ENCODE measurements around the gene KRTAP10-12. TPM values are rescaled to one million over a fixed set of nuclear protein-coding genes. Genes with fewer than 3 reads are reported as not detected.

The KRTAP10-12 gene
- total RNA-seq, 2 donors from 2014 or later = not detected

- WGBS, 2 experiments (ENCODE audit: insufficient coverage in 1 of 2, insufficient read length in 1 of 2) = 88 to 100% methylated on average over 1 of the region's 1 CpG
- Histone ChIP-seq H3K27ac (ENCODE audit: low read depth, low read length) (no peak overlapping the region), H3K4me3 (ENCODE audit: low read length) (no peak overlapping the region), H3K9me3 (ENCODE audit: control insufficient read depth, low read length) (peaks cover 22% of the 10 kb centered on the region), H3K9ac (ENCODE audit: extremely low read depth, low read length, poor library complexity, severe bottlenecking) (no peak overlapping the region), H3K36me3 (ENCODE audit: control insufficient read depth, insufficient read depth, low read length) (no peaks in the 10 kb centered on the region), H3K4me1 (ENCODE audit: control insufficient read depth, insufficient read depth, low read length) (no peaks in the 10 kb centered on the region), H3K27me3 (ENCODE audit: control insufficient read depth, insufficient read depth, low read length, poor library complexity, severe bottlenecking) (no peaks in the 10 kb centered on the region)
- DNase-seq = no peak
- TF ChIP-seq CTCF (conservative IDR thresholded peaks at IDR 0.05) = no peak
- H3K4me1 Mint-ChIP-seq = no peaks in the 10 kb centered on the region
- H3K27ac Mint-ChIP-seq = no peak overlapping the region
- no peak overlapping the region for H3K4me3 Mint-ChIP-seq
- H3K36me3 Mint-ChIP-seq (ENCODE audit: low read depth) = no peaks in the 10 kb centered on the region
- H3K27me3 Mint-ChIP-seq (ENCODE audit: insufficient read depth) = peaks cover 11% of the 10 kb centered on the region
- peaks cover 11% of the 10 kb centered on the region for H3K9me3 Mint-ChIP-seq
Observed at GRCh38 chr21:44742418-44743153, 45.6 kb downstream of the KRTAP10-12 start.

Other genes starting within 250 kb of the KRTAP10-12 start
- gene LRRC3, start 241.7 kb upstream of the KRTAP10-12 start, total RNA-seq = 10 to 100 TPM; 14.1 to 16.5 TPM
- not detected for gene KRTAP10-1, start 157.0 kb upstream of the KRTAP10-12 start, total RNA-seq
- not detected for gene KRTAP10-2, start 145.7 kb upstream of the KRTAP10-12 start, total RNA-seq
- gene KRTAP10-3, start 138.4 kb upstream of the KRTAP10-12 start, total RNA-seq = not detected
- gene KRTAP10-4, start 123.4 kb upstream of the KRTAP10-12 start, total RNA-seq = not detected
- gene KRTAP10-5, start 116.6 kb upstream of the KRTAP10-12 start, total RNA-seq = not detected
- gene KRTAP10-6, start 104.7 kb upstream of the KRTAP10-12 start, total RNA-seq = not detected
- not detected for gene KRTAP10-7, start 96.6 kb upstream of the KRTAP10-12 start, total RNA-seq
- gene KRTAP10-8, start 85.1 kb upstream of the KRTAP10-12 start, total RNA-seq = not detected
- not detected for gene KRTAP10-9, start 70.1 kb upstream of the KRTAP10-12 start, total RNA-seq
- not detected for gene KRTAP10-10, start 59.8 kb upstream of the KRTAP10-12 start, total RNA-seq
- gene KRTAP10-11, start 50.8 kb upstream of the KRTAP10-12 start, total RNA-seq = not detected
- not detected for gene KRTAP12-4, start 42.5 kb upstream of the KRTAP10-12 start, total RNA-seq
- not detected for gene KRTAP12-3, start 39.2 kb upstream of the KRTAP10-12 start, total RNA-seq
- gene KRTAP12-2, start 30.2 kb upstream of the KRTAP10-12 start, total RNA-seq = not detected
- not detected for gene KRTAP12-1, start 15.0 kb upstream of the KRTAP10-12 start, total RNA-seq
- gene TSPEAR, start 14.4 kb downstream of the KRTAP10-12 start, total RNA-seq = 1 to 10 TPM; 1.5 to 6.0 TPM
- gene UBE2G2, start 104.6 kb downstream of the KRTAP10-12 start, total RNA-seq = 10 to 100 TPM; 84.0 to 84.8 TPM
- 10 to 100 TPM; 79.5 to 96.4 TPM for gene SUMO3, start 120.9 kb downstream of the KRTAP10-12 start, total RNA-seq
- gene PTTG1IP, start 176.5 kb downstream of the KRTAP10-12 start, total RNA-seq = 100 to 1,000 TPM; 155 to 168 TPM
- 1 to 10 TPM; 1.6 to 2.3 TPM for gene ITGB2, start 223.7 kb downstream of the KRTAP10-12 start, total RNA-seq
- gene SLX9, start 242.9 kb downstream of the KRTAP10-12 start, total RNA-seq = 10 to 100 TPM; 38.0 to 48.9 TPM